HG03097 (cell line): Measurements from ENCODE around the gene EEF1A2.

Source experiments
- ATAC-seq: cut with Tn5 transposase; IDR thresholded peaks from one replicate; pipeline ENCODE4 v1.9.1; 2021; ENCODE audit not compliant: unreplicated experiment, low FRiP score

Gene EEF1A2

GRCh38 chr20:63498960-63499337 is at the start of gene EEF1A2:
EEF1A2 (minus strand) TSS chr20:63499083; CDS start chr20:63497763, 1,320 bp downstream.
- ATAC-seq: no peak

GRCh38 chr20:63548542-63548941 is 49.7 kb upstream of the EEF1A2 start:
- no peak for ATAC-seq

GRCh38 chr20:63547725-63548480 is 49.0 kb upstream of the EEF1A2 start, which contains the start of gene SRMS:
SRMS (minus strand) TSS chr20:63547749; CDS start chr20:63547463, 286 bp downstream.
- no peak for ATAC-seq

- ATAC-seq: no peak
Measured at GRCh38 chr20:63546956-63547724, 48.3 kb upstream of the EEF1A2 start.

GRCh38 chr20:63546256-63546955 is 47.5 kb upstream of the EEF1A2 start:
- ATAC-seq: no peak

- no peak for ATAC-seq
Measured at GRCh38 chr20:63545814-63546213, 46.9 kb upstream of the EEF1A2 start.

- ATAC-seq: no peak
Measured at GRCh38 chr20:63544958-63545516, 46.2 kb upstream of the EEF1A2 start.

- ATAC-seq: no peak
Measured at GRCh38 chr20:63544241-63544957, 45.5 kb upstream of the EEF1A2 start.

- ATAC-seq: no peak
Measured at GRCh38 chr20:63543733-63544132, 44.9 kb upstream of the EEF1A2 start.

- no peak for ATAC-seq
Measured at GRCh38 chr20:63543131-63543530, 44.2 kb upstream of the EEF1A2 start.

GRCh38 chr20:63542696-63543095 is 43.8 kb upstream of the EEF1A2 start:
- no peak for ATAC-seq

- no peak for ATAC-seq
Measured at GRCh38 chr20:63542031-63542559, 43.2 kb upstream of the EEF1A2 start.

- no peak for ATAC-seq
Measured at GRCh38 chr20:63541371-63541770, 42.5 kb upstream of the EEF1A2 start.

- ATAC-seq: no peak
Measured at GRCh38 chr20:63540417-63541186, 41.7 kb upstream of the EEF1A2 start.

GRCh38 chr20:63539441-63540370 is 40.8 kb upstream of the EEF1A2 start:
- ATAC-seq: no peak

- ATAC-seq: no peak
Measured at GRCh38 chr20:63539092-63539430, 40.2 kb upstream of the EEF1A2 start.

- no peak for ATAC-seq
Measured at GRCh38 chr20:63538204-63539091, 39.6 kb upstream of the EEF1A2 start.
